Measurements from ENCODE around the gene GTSE1. TPM values are rescaled to one million over a fixed set of nuclear protein-coding genes. Genes with fewer than 3 reads are reported as not detected.
"Not testable (repeated sequence)": the region's sequence is repeated elsewhere in the genome, so short reads cannot be mapped to it uniquely, and the experiment has no call there.

Gene GTSE1
- total RNA-seq, 2 donors from 2014 or later: 0.26 TPM; not detected in 1

- ATAC-seq: no peak
- Histone ChIP-seq H3K9me3 (no peaks in the 10 kb centered on the region), H3K4me1 (no peaks in the 10 kb centered on the region), H3K27ac (no peak overlapping the region), H3K36me3 (replicated peaks in 1 of 2; ENCODE audit: insufficient read depth in 1 of 2, low read depth in 2 of 2) (no peaks in the 10 kb centered on the region), H3K27me3 (no peaks in the 10 kb centered on the region), H3K4me3 (no peak overlapping the region)
- intact Hi-C loops (cut with DNase I): loop anchor here (5.0 kb wide), 1 partner anchor 187 kb away; no protein-coding TSS in a partner anchor
- WGBS, 2 donors: 93 to 97% methylated on average over 13 to 14 of the region's 15 CpGs
- DNase-seq: no peak
- TF ChIP-seq CTCF (IDR thresholded peaks at IDR 0.05): no peak
- TF ChIP-seq POLR2A (IDR thresholded peaks at IDR 0.05): no peak
Measured at GRCh38 chr22:46309526-46310085, 12.9 kb downstream of the GTSE1 start.

GRCh38 chr22:46312056-46312455 is 15.4 kb downstream of the GTSE1 start:
- Histone ChIP-seq H3K27me3 (no peaks in the 10 kb centered on the region), H3K4me3 (no peak overlapping the region), H3K4me1 (no peaks in the 10 kb centered on the region), H3K36me3 (replicated peaks in 1 of 2; ENCODE audit: insufficient read depth in 1 of 2, low read depth in 2 of 2) (no peaks in the 10 kb centered on the region), H3K27ac (no peak overlapping the region), H3K9me3 (no peaks in the 10 kb centered on the region)
- ATAC-seq (no peak), DNase-seq (no peak)
- intact Hi-C loops (cut with DNase I): loop anchor here (5.0 kb wide), 1 partner anchor 190 kb away; no protein-coding TSS in a partner anchor
- 91 to 94% methylated on average over 8 of the region's 8 CpGs for WGBS, 2 donors
- TF ChIP-seq POLR2A (IDR thresholded peaks at IDR 0.05): no peak

- ATAC-seq; H3K4me3 ChIP-seq; H3K27ac ChIP-seq; H3K9me3 ChIP-seq; H3K27me3 ChIP-seq; H3K4me1 ChIP-seq; H3K36me3 ChIP-seq (replicated peaks in 1 of 2; ENCODE audit: insufficient read depth in 1 of 2, low read depth in 2 of 2); DNase-seq: not testable (repeated sequence)
- intact Hi-C loops (cut with DNase I): loop anchor here (5.0 kb wide), 1 partner anchor 191 kb away; no protein-coding TSS in a partner anchor
- WGBS, 2 donors: 95 to 100% methylated on average over 2 of the region's 2 CpGs
Measured at GRCh38 chr22:46312848-46313247, 16.2 kb downstream of the GTSE1 start.

GRCh38 chr22:46315976-46316375 is 19.3 kb downstream of the GTSE1 start:
- no peaks in the 10 kb centered on the region for H3K36me3 ChIP-seq (replicated peaks in 1 of 2; ENCODE audit: insufficient read depth in 1 of 2, low read depth in 2 of 2)
- H3K27me3 ChIP-seq: no peaks in the 10 kb centered on the region
- DNase-seq: no peak
- intact Hi-C loops (cut with DNase I): loop anchor here (5.0 kb wide), 1 partner anchor 319 kb away; no protein-coding TSS in a partner anchor
- TF ChIP-seq POLR2A (IDR thresholded peaks at IDR 0.05) (no peak), CTCF (IDR thresholded peaks at IDR 0.05) (no peak)
- no peak overlapping the region for H3K4me3 ChIP-seq
- no peak overlapping the region for H3K27ac ChIP-seq
- no peaks in the 10 kb centered on the region for H3K4me1 ChIP-seq
- no peak for ATAC-seq
- 87 to 92% methylated on average over 11 to 12 of the region's 12 CpGs for WGBS, 2 donors
- no peaks in the 10 kb centered on the region for H3K9me3 ChIP-seq

- H3K4me3 ChIP-seq: no peak overlapping the region
- no peak overlapping the region for H3K27ac ChIP-seq
- WGBS, 2 donors: 69 to 79% methylated on average over 14 to 20 of the region's 20 CpGs
- no peak for ATAC-seq
- TF ChIP-seq CTCF (IDR thresholded peaks at IDR 0.05): no peak
- no peak for TF ChIP-seq POLR2A (IDR thresholded peaks at IDR 0.05)
- intact Hi-C loops (cut with DNase I): loop anchor here (5.0 kb wide), 1 partner anchor 320 kb away; no protein-coding TSS in a partner anchor
- DNase-seq: no peak
- no peaks in the 10 kb centered on the region for H3K27me3 ChIP-seq
- no peaks in the 10 kb centered on the region for H3K4me1 ChIP-seq
- H3K9me3 ChIP-seq: no peaks in the 10 kb centered on the region
- H3K36me3 ChIP-seq (replicated peaks in 1 of 2; ENCODE audit: insufficient read depth in 1 of 2, low read depth in 2 of 2): no peaks in the 10 kb centered on the region
Measured at GRCh38 chr22:46317646-46318045, 21.0 kb downstream of the GTSE1 start.

- 94 to 95% methylated on average over 15 of the region's 15 CpGs for WGBS, 2 donors
- H3K4me1 ChIP-seq: no peaks in the 10 kb centered on the region
- intact Hi-C loops (cut with DNase I): loop anchor here (5.0 kb wide), 1 partner anchor 321 kb away; no protein-coding TSS in a partner anchor
Measured at GRCh38 chr22:46318576-46318975, 21.9 kb downstream of the GTSE1 start.

More at GRCh38 chr22:46318576-46318975, 21.9 kb downstream of the GTSE1 start:
- ATAC-seq (no peak), DNase-seq (no peak)
- Histone ChIP-seq H3K9me3 (no peaks in the 10 kb centered on the region), H3K36me3 (replicated peaks in 1 of 2; ENCODE audit: insufficient read depth in 1 of 2, low read depth in 2 of 2) (no peaks in the 10 kb centered on the region), H3K27ac (no peak overlapping the region), H3K4me3 (no peak overlapping the region), H3K27me3 (no peaks in the 10 kb centered on the region)
- TF ChIP-seq POLR2A (IDR thresholded peaks at IDR 0.05): no peak
